Activated CD4-positive, alpha-beta memory T cell treated with anti-CD3 and anti-CD28 coated beads, Interleukin-2, amount 10 ng/mL, durations not matched to agents 7 days and 5 days (primary cell): ENCODE data around the gene EPS8L3. TPM values are rescaled to one million over a fixed set of nuclear protein-coding genes. Genes with fewer than 3 reads are reported as not detected.
"Not testable (repeated sequence)": the region's sequence is repeated elsewhere in the genome, so short reads cannot be mapped to it uniquely, and the experiment has no call there.

Experiments
- CTCF ChIA-PET: fragments of 350-600 bp; sonication (Branson Sonifier 250); formaldehyde crosslinking; loops from one replicate; lab custom pipeline; 2021; ENCODE audit warnings: antibody characterized with exemption, inconsistent platforms; lab: Charles Lee
- POLR2A ChIA-PET: fragments of 350-600 bp; sonication (Branson Sonifier 250); formaldehyde crosslinking; loops from one replicate; lab custom pipeline; 2021; ENCODE audit warnings: antibody characterized with exemption; lab: Charles Lee
- DNase-seq: peaks from one replicate; pipeline ENCODE4 v3.0.0-alpha.2; 2020
- H3K27ac Mint-ChIP-seq: one replicate; pipeline ENCODE4 v1.8.0; 2021; ENCODE audit warnings: mild to moderate bottlenecking, mixed read lengths
- H3K27me3 Mint-ChIP-seq: one replicate; pipeline ENCODE4 v1.8.0; 2021; ENCODE audit warnings: mixed read lengths
- H3K36me3 Mint-ChIP-seq: one replicate; pipeline ENCODE4 v1.8.0; 2021; ENCODE audit warnings: low read depth, mixed read lengths
- H3K4me1 Mint-ChIP-seq: one replicate; pipeline ENCODE4 v1.8.0; 2021; ENCODE audit warnings: mixed read lengths
- H3K4me3 Mint-ChIP-seq: one replicate; pipeline ENCODE4 v1.8.0; 2021; ENCODE audit warnings: mild to moderate bottlenecking, mixed read lengths
- H3K9me3 Mint-ChIP-seq: one replicate; pipeline ENCODE4 v1.8.0; 2021; ENCODE audit warnings: mixed read lengths
- total RNA-seq, 2 experiments: library from RNA; stranded (reverse); gene quantifications; one replicate each; pipeline ENCODE4 v1.2.3, GENCODE V29; 2021

The EPS8L3 gene
- total RNA-seq, 2 experiments from 2014 or later, result not detected

DNA sequence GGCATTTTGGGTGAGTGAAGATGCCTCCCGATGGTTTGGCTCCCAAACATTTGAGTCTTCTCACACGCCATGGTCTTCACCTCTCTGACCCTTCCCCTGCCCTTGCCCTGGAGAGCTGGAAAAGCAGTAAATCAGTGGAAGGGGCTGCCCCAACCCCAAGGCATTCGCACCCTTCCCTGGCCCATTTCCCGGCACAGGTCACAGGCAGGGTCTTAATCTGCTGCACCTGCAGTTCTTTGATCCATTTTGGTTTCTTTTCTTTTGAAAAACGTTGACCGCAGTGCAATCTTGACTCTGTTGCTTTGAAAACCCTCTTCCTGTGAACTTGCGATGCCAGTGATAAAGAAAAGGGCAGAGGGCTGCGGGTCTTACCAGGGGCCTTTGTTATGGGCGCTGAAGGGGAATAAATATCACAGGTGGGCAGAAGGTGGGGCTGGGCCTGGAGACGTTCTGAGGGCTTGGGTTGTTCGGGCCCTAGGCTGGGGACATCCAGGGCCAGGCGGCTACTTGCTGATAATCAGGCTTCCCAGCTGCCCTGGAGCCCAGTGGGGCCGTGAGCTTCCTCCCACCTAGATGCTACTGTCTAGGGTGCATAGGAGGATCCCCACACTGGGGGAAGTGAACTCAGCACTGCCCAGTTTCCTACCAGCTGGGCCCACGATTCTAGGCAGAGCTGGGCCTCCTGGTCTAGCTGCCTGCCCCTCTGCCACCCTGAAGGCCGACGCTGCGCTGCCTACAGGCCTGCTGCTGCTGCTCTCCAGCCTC is 38.6 kb upstream of the EPS8L3 start:
- peak overlapping the region; percentile 66 for H3K4me3 Mint-ChIP-seq
- ChIA-PET CTCF (interaction anchor here (1.2 to 5.4 kb wide), 6 partner anchors 10 to 182 kb away, joined by 3 to 121 read pairs (median 14); partner anchors contain the start of genes AHCYL1 and CSF1), POLR2A (interaction anchor here (0.6 to 6.8 kb wide), 16 partner anchors 10 to 536 kb away, joined by 3 to 137 read pairs (median 8); partner anchors contain the start of genes AHCYL1, CSF1, GNAI3 and PSMA5)
- peak overlapping the region; percentile 100 for H3K27ac Mint-ChIP-seq
- DNase-seq, result peak; percentile 71
- H3K4me1 Mint-ChIP-seq, result peaks cover 89% of the 10 kb centered on the region
- H3K36me3 Mint-ChIP-seq, result peaks cover 4% of the 10 kb centered on the region
- no peaks in the 10 kb centered on the region for H3K9me3 Mint-ChIP-seq
- H3K27me3 Mint-ChIP-seq, result no peaks in the 10 kb centered on the region

- peak overlapping the region; percentile 100 for H3K27ac Mint-ChIP-seq
- ChIA-PET POLR2A (interaction anchor here (0.8 to 6.8 kb wide), 14 partner anchors 10 to 537 kb away, joined by 4 to 137 read pairs (median 10); partner anchors contain the start of genes AHCYL1, CSF1, GNAI3 and PSMA5), CTCF (interaction anchor here (1.5 to 5.4 kb wide), 4 partner anchors 12 to 183 kb away, joined by 6 to 121 read pairs (median 30); partner anchors contain the start of genes AHCYL1 and CSF1)
- peaks cover 89% of the 10 kb centered on the region for H3K4me1 Mint-ChIP-seq
- peak overlapping the region; percentile 66 for H3K4me3 Mint-ChIP-seq
- no peaks in the 10 kb centered on the region for H3K9me3 Mint-ChIP-seq
- H3K27me3 Mint-ChIP-seq, result no peaks in the 10 kb centered on the region
- H3K36me3 Mint-ChIP-seq, result peaks cover 4% of the 10 kb centered on the region
- DNase-seq, result no peak
These were observed 38.0 kb upstream of the EPS8L3 start for GRCh38 chr1:109801791-109802135.

GRCh38 chr1:109800291-109800690 is 36.6 kb upstream of the EPS8L3 start:
- Mint-ChIP-seq H3K4me1 (peaks cover 85% of the 10 kb centered on the region), H3K4me3 (no peak overlapping the region), H3K36me3 (peaks cover 4% of the 10 kb centered on the region), H3K9me3 (no peaks in the 10 kb centered on the region), H3K27me3 (no peaks in the 10 kb centered on the region), H3K27ac (peak overlapping the region; percentile 100)
- CTCF ChIA-PET, result interaction anchor here (2.9 to 5.4 kb wide), 3 partner anchors 11 to 184 kb away, joined by 21 to 121 read pairs (median 39); partner anchors contain the start of gene AHCYL1
- DNase-seq, result no peak
- POLR2A ChIA-PET, result interaction anchor here (2.3 to 6.8 kb wide), 5 partner anchors 8 to 252 kb away, joined by 11 to 137 read pairs (median 21); partner anchors contain the start of genes AHCYL1 and GNAI3

DNA sequence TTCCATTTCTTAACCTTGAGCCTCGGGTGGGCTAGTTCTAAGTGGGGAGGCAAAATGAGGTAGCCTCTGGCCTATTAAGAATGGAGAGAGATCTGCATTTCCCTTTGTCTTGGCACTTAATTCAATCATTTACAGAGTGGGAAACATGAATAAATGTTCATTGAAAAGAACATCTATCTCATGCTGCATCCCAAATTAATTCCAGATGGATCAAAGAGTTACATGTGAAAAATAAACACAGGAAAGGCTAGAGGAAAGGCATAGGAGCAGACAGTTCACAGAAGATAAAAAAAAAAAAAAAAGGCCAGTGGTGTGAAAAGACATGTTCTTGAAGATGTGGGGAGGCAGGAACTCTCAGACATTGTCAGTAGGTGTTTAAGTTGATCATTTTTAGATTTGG is 35.7 kb upstream of the EPS8L3 start:
- Mint-ChIP-seq H3K27me3 (no peaks in the 10 kb centered on the region), H3K27ac (peak overlapping the region; percentile 63), H3K4me1 (peaks cover 85% of the 10 kb centered on the region), H3K36me3 (peaks cover 4% of the 10 kb centered on the region), H3K4me3 (no peak overlapping the region), H3K9me3 (no peaks in the 10 kb centered on the region)
- ChIA-PET POLR2A (interaction anchor here (5.3 kb wide), 1 partner anchor 7 kb away, joined by 137 read pairs; no protein-coding TSS in a partner anchor), CTCF (interaction anchor here (5.0 to 5.4 kb wide), 2 partner anchors 10 to 185 kb away, joined by 39 to 121 read pairs; partner anchors contain the start of gene AHCYL1)
- DNase-seq, result no peak

DNA sequence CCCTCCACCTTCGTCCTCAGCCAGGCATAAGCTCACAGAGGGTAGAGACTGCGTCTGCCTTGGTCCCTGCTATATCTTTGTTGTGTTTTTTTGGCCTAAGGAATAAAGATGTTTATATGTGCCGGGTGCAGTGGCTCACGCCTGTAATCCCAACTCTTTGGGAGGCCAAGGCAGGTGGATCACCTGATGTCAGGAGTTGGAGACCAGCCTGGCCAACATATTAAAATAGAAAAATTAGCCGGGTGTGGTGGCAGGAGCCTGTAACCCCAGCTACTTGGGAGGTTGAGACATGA is 33.5 kb upstream of the EPS8L3 start:
- not testable (repeated sequence) for H3K9me3 Mint-ChIP-seq, H3K27me3 Mint-ChIP-seq, H3K36me3 Mint-ChIP-seq, H3K4me3 Mint-ChIP-seq
- DNase-seq, result peak; percentile 15
- ChIA-PET CTCF (interaction anchor here (0.9 to 2.4 kb wide), 7 partner anchors 9 to 187 kb away, joined by 3 to 9 read pairs (median 5); partner anchors contain the start of gene AHCYL1), POLR2A (interaction anchor here (0.9 to 2.4 kb wide), 5 partner anchors 9 to 188 kb away, joined by 3 to 10 read pairs (median 4); partner anchors contain the start of genes AHCYL1 and CSF1)
- Mint-ChIP-seq H3K27ac (peak overlapping the region; percentile 84), H3K4me1 (peaks cover 84% of the 10 kb centered on the region)

DNA sequence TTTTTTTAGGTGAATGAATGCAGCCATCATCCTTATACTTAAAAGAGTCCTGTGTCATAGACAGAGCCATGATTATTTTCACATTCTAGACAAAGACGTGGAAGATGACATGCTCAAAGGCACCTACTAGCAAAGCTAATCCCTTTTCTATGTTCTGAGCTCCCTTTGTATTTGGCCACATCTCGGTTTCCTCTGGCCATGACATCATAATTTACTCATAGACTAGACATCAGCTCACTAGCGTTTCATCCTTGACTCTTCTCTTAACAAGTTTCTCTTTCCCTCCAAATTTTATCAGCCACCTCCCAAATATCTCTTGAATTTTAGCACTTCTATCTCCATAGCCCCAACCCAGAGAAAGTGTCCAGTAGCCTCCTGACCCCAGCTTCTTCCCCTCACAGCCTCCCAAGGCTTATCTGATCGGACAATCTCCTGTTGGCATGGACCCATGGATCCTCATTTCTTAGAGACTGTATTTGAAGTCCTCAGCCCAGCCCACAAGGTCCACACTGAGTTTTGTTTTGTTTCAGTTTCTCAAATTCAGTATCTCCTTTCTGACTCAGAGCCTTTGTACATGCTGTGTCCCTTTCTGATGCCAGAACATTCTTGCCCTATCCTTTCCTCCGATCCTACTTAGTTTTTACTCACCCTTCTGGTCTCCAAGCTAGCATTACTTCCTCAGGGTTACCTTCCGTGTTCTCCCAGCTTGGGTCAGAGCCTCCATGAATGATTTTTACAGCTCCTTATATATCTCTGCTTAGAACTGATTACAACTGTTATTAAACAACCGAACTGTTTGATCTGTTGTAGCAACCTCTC is 33.0 kb upstream of the EPS8L3 start:
- no peaks in the 10 kb centered on the region for H3K9me3 Mint-ChIP-seq
- H3K36me3 Mint-ChIP-seq, result peaks cover 4% of the 10 kb centered on the region
- peaks cover 84% of the 10 kb centered on the region for H3K4me1 Mint-ChIP-seq
- peak overlapping the region; percentile 84 for H3K27ac Mint-ChIP-seq
- ChIA-PET POLR2A (interaction anchor here (0.9 to 2.4 kb wide), 6 partner anchors 9 to 188 kb away, joined by 3 to 10 read pairs (median 5); partner anchors contain the start of genes AHCYL1 and CSF1), CTCF (interaction anchor here (0.5 to 2.4 kb wide), 8 partner anchors 9 to 231 kb away, joined by 3 to 9 read pairs (median 4); partner anchors contain the start of gene AHCYL1)
- no peaks in the 10 kb centered on the region for H3K27me3 Mint-ChIP-seq
- peak overlapping the region; percentile 4 for H3K4me3 Mint-ChIP-seq
- peak; percentile 23 for DNase-seq

GRCh38 chr1:109794319-109795132 is 30.8 kb upstream of the EPS8L3 start:
- no peaks in the 10 kb centered on the region for H3K27me3 Mint-ChIP-seq
- CTCF ChIA-PET, result interaction anchor here (9.9 to 27.1 kb wide), 2 partner anchors 17 to 188 kb away, joined by 113 to 655 read pairs; partner anchors contain the start of gene AHCYL1
- H3K36me3 Mint-ChIP-seq, result peaks cover 4% of the 10 kb centered on the region
- no peak overlapping the region for H3K4me3 Mint-ChIP-seq
- POLR2A ChIA-PET, result interaction anchor here (1.3 to 6.4 kb wide), 2 partner anchors 8 to 117 kb away, joined by 4 to 137 read pairs; no protein-coding TSS in a partner anchor
- peak; percentile 14 for DNase-seq
- H3K4me1 Mint-ChIP-seq, result peaks cover 88% of the 10 kb centered on the region
- H3K27ac Mint-ChIP-seq, result no peak overlapping the region
- H3K9me3 Mint-ChIP-seq, result no peaks in the 10 kb centered on the region

DNA sequence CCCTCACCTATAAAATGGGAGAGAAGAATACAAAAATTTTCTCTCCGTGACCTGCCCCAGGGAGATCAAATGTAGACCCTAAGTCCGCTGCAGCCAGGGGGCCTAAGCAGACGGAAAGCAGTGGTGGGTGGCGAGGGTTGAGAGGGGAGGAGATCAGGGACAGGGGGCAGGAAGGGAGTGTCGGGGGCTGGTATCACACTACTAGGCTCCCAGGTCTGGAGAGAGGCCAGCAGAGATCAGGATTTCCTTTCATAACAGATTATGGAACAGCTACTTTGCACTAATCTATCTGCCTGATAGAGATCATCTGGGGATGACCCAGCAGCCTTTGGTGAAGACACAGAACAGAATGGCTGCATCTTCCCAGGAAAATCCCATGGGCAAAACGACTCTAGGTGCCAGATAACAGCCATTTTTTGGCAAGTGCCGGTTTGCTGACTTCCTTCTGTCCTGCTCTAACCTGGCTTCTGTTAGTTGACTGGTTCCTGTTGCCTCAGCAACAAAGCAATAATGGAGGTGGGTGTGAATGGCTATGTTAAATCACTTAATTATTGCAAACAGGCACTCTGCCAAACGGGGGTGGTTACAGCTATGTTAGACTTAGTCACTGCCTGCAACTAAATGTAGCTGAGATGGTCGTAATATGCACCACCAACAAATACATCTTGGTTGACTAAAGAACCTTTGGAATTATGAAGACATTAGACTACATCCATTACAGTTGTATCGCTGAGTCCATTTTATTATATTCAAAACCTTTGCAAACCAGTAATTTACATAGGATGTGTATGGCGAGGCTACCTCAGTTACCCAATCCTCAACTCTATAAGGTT is 30.0 kb upstream of the EPS8L3 start:
- CTCF ChIA-PET, result interaction anchor here (1.0 to 27.1 kb wide), 3 partner anchors 17 to 189 kb away, joined by 3 to 655 read pairs (median 113); partner anchors contain the start of gene AHCYL1
- no peak for DNase-seq

GRCh38 chr1:109793089-109793485 is 29.4 kb upstream of the EPS8L3 start:
- Mint-ChIP-seq H3K36me3 (peaks cover 4% of the 10 kb centered on the region), H3K4me1 (peaks cover 91% of the 10 kb centered on the region), H3K9me3 (no peaks in the 10 kb centered on the region), H3K27me3 (no peaks in the 10 kb centered on the region), H3K4me3 (no peak overlapping the region), H3K27ac (peak overlapping the region; percentile 41)
- DNase-seq, result no peak
- ChIA-PET CTCF (interaction anchor here (1.0 to 27.1 kb wide), 4 partner anchors 8 to 189 kb away, joined by 3 to 655 read pairs (median 117); partner anchors contain the start of gene AHCYL1), POLR2A (interaction anchor here (1.1 to 6.4 kb wide), 3 partner anchors 9 to 242 kb away, joined by 3 to 137 read pairs (median 52); partner anchors contain the start of gene CSF1)

More for the DNA sequence above, 30.0 kb upstream of the EPS8L3 start:
- peak overlapping the region; percentile 41 for H3K27ac Mint-ChIP-seq
- H3K36me3 Mint-ChIP-seq, result peaks cover 4% of the 10 kb centered on the region
- POLR2A ChIA-PET, result interaction anchor here (1.3 to 6.4 kb wide), 3 partner anchors 9 to 120 kb away, joined by 4 to 137 read pairs (median 52); partner anchors contain the start of gene CSF1
- no peak overlapping the region for H3K4me3 Mint-ChIP-seq
- H3K27me3 Mint-ChIP-seq, result no peaks in the 10 kb centered on the region
- H3K4me1 Mint-ChIP-seq, result peaks cover 89% of the 10 kb centered on the region
- H3K9me3 Mint-ChIP-seq, result no peaks in the 10 kb centered on the region

DNA sequence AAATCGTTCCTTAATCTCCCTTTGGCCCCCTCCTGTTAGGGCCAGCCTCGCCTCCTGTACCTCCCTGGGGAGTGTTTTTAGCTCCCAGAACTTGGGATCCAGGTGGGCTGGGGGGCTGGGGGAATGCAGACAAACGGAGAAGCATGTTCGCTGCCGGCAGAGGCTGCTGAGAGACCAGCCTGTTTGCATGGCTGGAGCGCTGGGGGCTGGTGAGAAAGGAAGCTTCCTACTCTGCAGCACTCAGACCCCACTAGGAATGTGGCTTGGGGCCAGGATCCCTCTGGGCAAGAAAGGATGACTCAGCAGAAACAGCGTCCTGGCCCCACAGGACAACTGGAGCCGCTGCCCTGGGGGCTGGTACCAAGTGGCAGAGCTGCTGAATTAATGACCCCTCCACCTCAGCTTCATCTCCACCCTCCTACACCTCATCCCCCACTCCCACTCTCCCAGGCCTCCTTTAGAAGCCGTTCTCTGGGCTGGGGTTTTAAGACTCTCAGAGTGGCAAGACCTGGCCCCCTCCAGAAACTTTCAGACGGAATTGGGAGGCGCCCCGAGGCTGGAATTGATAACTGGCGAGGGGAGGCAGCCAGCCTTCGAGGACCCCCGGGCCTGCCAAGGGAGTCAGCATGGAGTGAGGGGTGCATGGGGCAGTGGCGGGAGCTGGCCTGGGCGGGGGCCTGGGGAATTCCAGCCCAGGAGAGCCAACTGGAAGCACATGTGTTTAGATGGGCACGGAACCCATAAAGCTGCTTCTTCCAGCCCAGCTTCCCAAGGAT is 28.5 kb upstream of the EPS8L3 start:
- ChIA-PET CTCF (interaction anchor here (1.0 to 27.1 kb wide), 8 partner anchors 9 to 190 kb away, joined by 3 to 655 read pairs (median 5); partner anchors contain the start of gene AHCYL1), POLR2A (interaction anchor here (0.9 to 6.4 kb wide), 6 partner anchors 10 to 243 kb away, joined by 3 to 137 read pairs (median 14); partner anchors contain the start of gene CSF1)
- Mint-ChIP-seq H3K4me1 (peaks cover 90% of the 10 kb centered on the region), H3K36me3 (no peaks in the 10 kb centered on the region), H3K27me3 (no peaks in the 10 kb centered on the region), H3K27ac (no peak overlapping the region), H3K9me3 (no peaks in the 10 kb centered on the region), H3K4me3 (no peak overlapping the region)
- DNase-seq, result no peak
